Measurements from ENCODE around the gene PPP1R13B. TPM values are rescaled to one million over a fixed set of nuclear protein-coding genes. Genes with fewer than 3 reads are reported as not detected.

PPP1R13B gene
- total RNA-seq, 1 experiment from 2014 or later, result 19.0 TPM

DNA sequence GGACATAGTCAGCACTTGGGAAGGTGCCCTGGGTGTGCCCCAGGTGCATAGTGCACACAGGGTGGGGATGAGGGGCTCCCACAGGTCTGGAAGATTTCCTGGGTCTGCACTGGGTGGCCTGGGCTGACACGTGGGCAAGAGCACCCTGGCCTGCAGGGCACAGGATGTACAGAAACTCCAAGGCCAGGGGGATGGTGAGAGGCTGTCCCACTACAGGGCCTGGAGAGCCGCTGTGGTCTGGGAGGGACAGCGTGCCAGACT lies 35.8 kb upstream of the PPP1R13B start:
- BruUV-seq (replicated peaks), result no TSS peak
- intact Hi-C loops (cut with micrococcal nuclease; ENCODE audit: unreplicated experiment) (no loop called here), in situ Hi-C loops (cut with HindIII; ENCODE audit: low pct_unique_long_range_greater_than_20kb, low sequenced_read_pairs) (no loop called here)
- H3K9me3 ChIP-seq (ENCODE audit: control insufficient read depth, insufficient read depth, low read depth, low read length), result no peaks in the 10 kb centered on the region
- H3K4me3 ChIP-seq (ENCODE audit: low read depth in 2 of 2, low read length in 2 of 2), result no peak overlapping the region
- POLR2A ChIA-PET, result no interaction called here
- ATAC-seq (no peak), DNase-seq (ENCODE audit: low read depth, low spot score) (no peak)
- TF ChIP-seq CTCF (IDR thresholded peaks at IDR 0.05), result no peak
- H3K27me3 ChIP-seq (ENCODE audit: control insufficient read depth, insufficient read depth, low read length), result no peaks in the 10 kb centered on the region
- no peak overlapping the region for H3K27ac ChIP-seq (ENCODE audit: low read length)
- H3K36me3 ChIP-seq (ENCODE audit: control insufficient read depth, insufficient read depth, low read length), result no peaks in the 10 kb centered on the region
- H3K4me1 ChIP-seq (ENCODE audit: control insufficient read depth, insufficient read depth, low read length), result peaks cover 12% of the 10 kb centered on the region
- CTCF ChIA-PET, result no interaction called here

- in situ Hi-C loops (cut with HindIII; ENCODE audit: low pct_unique_long_range_greater_than_20kb, low sequenced_read_pairs), result no loop called here
Observed at GRCh38 chr14:103882503-103883262, 35.3 kb upstream of the PPP1R13B start.

GRCh38 chr14:103881268-103882201 lies 34.2 kb upstream of the PPP1R13B start:
- Histone ChIP-seq H3K27me3 (ENCODE audit: control insufficient read depth, insufficient read depth, low read length) (no peaks in the 10 kb centered on the region), H3K27ac (ENCODE audit: low read length) (no peak overlapping the region), H3K4me1 (ENCODE audit: control insufficient read depth, insufficient read depth, low read length) (peaks cover 12% of the 10 kb centered on the region), H3K9me3 (ENCODE audit: control insufficient read depth, insufficient read depth, low read depth, low read length) (no peaks in the 10 kb centered on the region), H3K4me3 (ENCODE audit: low read depth in 2 of 2, low read length in 2 of 2) (no peak overlapping the region), H3K36me3 (ENCODE audit: control insufficient read depth, insufficient read depth, low read length) (no peaks in the 10 kb centered on the region)
- ChIA-PET CTCF (interaction anchor here (1.5 kb wide), 1 partner anchor 19 kb away, joined by 3 read pairs; no protein-coding TSS in a partner anchor), POLR2A (no interaction called here)
- TF ChIP-seq CTCF (IDR thresholded peaks at IDR 0.05) (no peak), SIN3A (IDR thresholded peaks at IDR 0.05; ENCODE audit: borderline replicate concordance, insufficient read depth, low read depth, low read length) (no peak), POLR2AphosphoS5 (IDR thresholded peaks at IDR 0.05; ENCODE audit: low read depth, low read length) (no peak), TCF7L2 (IDR thresholded peaks at IDR 0.05; ENCODE audit: low read depth, low read length) (no peak)
- TF ChIP-seq, protein P1, sequence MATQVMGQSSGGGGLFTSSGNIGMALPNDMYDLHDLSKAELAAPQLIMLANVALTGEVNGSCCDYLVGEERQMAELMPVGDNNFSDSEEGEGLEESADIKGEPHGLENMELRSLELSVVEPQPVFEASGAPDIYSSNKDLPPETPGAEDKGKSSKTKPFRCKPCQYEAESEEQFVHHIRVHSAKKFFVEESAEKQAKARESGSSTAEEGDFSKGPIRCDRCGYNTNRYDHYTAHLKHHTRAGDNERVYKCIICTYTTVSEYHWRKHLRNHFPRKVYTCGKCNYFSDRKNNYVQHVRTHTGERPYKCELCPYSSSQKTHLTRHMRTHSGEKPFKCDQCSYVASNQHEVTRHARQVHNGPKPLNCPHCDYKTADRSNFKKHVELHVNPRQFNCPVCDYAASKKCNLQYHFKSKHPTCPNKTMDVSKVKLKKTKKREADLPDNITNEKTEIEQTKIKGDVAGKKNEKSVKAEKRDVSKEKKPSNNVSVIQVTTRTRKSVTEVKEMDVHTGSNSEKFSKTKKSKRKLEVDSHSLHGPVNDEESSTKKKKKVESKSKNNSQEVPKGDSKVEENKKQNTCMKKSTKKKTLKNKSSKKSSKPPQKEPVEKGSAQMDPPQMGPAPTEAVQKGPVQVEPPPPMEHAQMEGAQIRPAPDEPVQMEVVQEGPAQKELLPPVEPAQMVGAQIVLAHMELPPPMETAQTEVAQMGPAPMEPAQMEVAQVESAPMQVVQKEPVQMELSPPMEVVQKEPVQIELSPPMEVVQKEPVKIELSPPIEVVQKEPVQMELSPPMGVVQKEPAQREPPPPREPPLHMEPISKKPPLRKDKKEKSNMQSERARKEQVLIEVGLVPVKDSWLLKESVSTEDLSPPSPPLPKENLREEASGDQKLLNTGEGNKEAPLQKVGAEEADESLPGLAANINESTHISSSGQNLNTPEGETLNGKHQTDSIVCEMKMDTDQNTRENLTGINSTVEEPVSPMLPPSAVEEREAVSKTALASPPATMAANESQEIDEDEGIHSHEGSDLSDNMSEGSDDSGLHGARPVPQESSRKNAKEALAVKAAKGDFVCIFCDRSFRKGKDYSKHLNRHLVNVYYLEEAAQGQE (IDR thresholded peaks at IDR 0.05; ENCODE audit: insufficient read depth in 1 of 2, low read depth in 2 of 2, low read length in 1 of 2), result no peak
- BruUV-seq (replicated peaks), result no TSS peak
- intact Hi-C loops (cut with micrococcal nuclease; ENCODE audit: unreplicated experiment), result no loop called here
- ATAC-seq (no peak), DNase-seq (ENCODE audit: low read depth, low spot score) (no peak)
- in situ Hi-C loops (cut with HindIII; ENCODE audit: low pct_unique_long_range_greater_than_20kb, low sequenced_read_pairs), result no loop called here

More at GRCh38 chr14:103882503-103883262, 35.3 kb upstream of the PPP1R13B start:
- Histone ChIP-seq H3K27me3 (ENCODE audit: control insufficient read depth, insufficient read depth, low read length) (no peaks in the 10 kb centered on the region), H3K4me3 (ENCODE audit: low read depth in 2 of 2, low read length in 2 of 2) (no peak overlapping the region), H3K36me3 (ENCODE audit: control insufficient read depth, insufficient read depth, low read length) (no peaks in the 10 kb centered on the region), H3K27ac (ENCODE audit: low read length) (no peak overlapping the region), H3K4me1 (ENCODE audit: control insufficient read depth, insufficient read depth, low read length) (peaks cover 12% of the 10 kb centered on the region), H3K9me3 (ENCODE audit: control insufficient read depth, insufficient read depth, low read depth, low read length) (no peaks in the 10 kb centered on the region)
- no peak for DNase-seq (ENCODE audit: low read depth, low spot score)
- no peak for TF ChIP-seq POLR2AphosphoS5 (IDR thresholded peaks at IDR 0.05; ENCODE audit: low read depth, low read length)
- ChIA-PET CTCF (interaction anchor here (1.5 kb wide), 1 partner anchor 18 kb away, joined by 3 read pairs; no protein-coding TSS in a partner anchor), POLR2A (no interaction called here)
- intact Hi-C loops (cut with micrococcal nuclease; ENCODE audit: unreplicated experiment), result no loop called here
- BruUV-seq (replicated peaks), result no TSS peak
- no peak for ATAC-seq
